HepG2 (cell line): Measurements from ENCODE around the gene NGEF. TPM values are rescaled to one million over a fixed set of nuclear protein-coding genes. Genes with fewer than 3 reads are reported as not detected.

Source experiments
- AGO2 ChIP-seq: fragments of 200-400 bp; formaldehyde crosslinking; optimal IDR thresholded peaks from 2 replicates; pipeline ENCODE3; 2017; ENCODE audit warnings: mild to moderate bottlenecking, low read depth, low read length, moderate library complexity
- HNF4A ChIP-seq: sonication (generic); formaldehyde crosslinking; IDR thresholded peaks from 2 replicates; pipeline ENCODE4 v1.4.0; 2020; ENCODE audit warnings: missing genetic modification reagents
- IRX3 ChIP-seq: sonication (generic); formaldehyde crosslinking; IDR thresholded peaks from 2 replicates; pipeline ENCODE4 v1.8.1; 2023; ENCODE audit warnings: mild to moderate bottlenecking, low read depth, missing genetic modification reagents, borderline replicate concordance
- MAZ ChIP-seq, 2 experiments: sonication (generic) in 1 of 2; formaldehyde crosslinking in 1 of 2; IDR thresholded peaks; 2 replicates each; pipeline versions ENCODE4 v1.5.0 to v1.6.1; 2012 to 2020; ENCODE audit warnings: low read depth in 2 of 2, mild to moderate bottlenecking in 2 of 2, borderline replicate concordance in 1 of 2, improper control_type of control experiment in 1 of 2, low read length in 1 of 2, missing genetic modification reagents in 1 of 2, moderate library complexity in 1 of 2
- MXD4 ChIP-seq: IDR thresholded peaks from 2 replicates; pipeline ENCODE4 v1.6.1; 2016; ENCODE audit warnings: mild to moderate bottlenecking, missing biosample characterization, missing genetic modification reagents
- NFE2L1 ChIP-seq: sonication (generic); formaldehyde crosslinking; IDR thresholded peaks from 2 replicates; pipeline ENCODE4 v1.4.0; 2020; ENCODE audit warnings: missing genetic modification reagents, mild to moderate bottlenecking, borderline replicate concordance
- NFYB ChIP-seq: sonication (generic); formaldehyde crosslinking; IDR thresholded peaks from 2 replicates; pipeline ENCODE4 v1.4.0; 2020; ENCODE audit warnings: missing genetic modification reagents
- RBFOX2 ChIP-seq: fragments of 200-400 bp; formaldehyde crosslinking; IDR thresholded peaks from 2 replicates; pipeline ENCODE4 v1.6.1; 2017; ENCODE audit warnings: low read depth, mild to moderate bottlenecking, low read length
- REST ChIP-seq, 2 experiments: IDR thresholded peaks; 2 replicates each; pipeline ENCODE4 v1.6.1; 2011 to 2012; ENCODE audit warnings: low read length in 2 of 2, borderline replicate concordance in 1 of 2, low read depth in 1 of 2, mild to moderate bottlenecking in 1 of 2, moderate library complexity in 1 of 2
- SCMH1 ChIP-seq: sonication (generic); formaldehyde crosslinking; IDR thresholded peaks from 2 replicates; pipeline ENCODE4 v1.9.0; 2021; ENCODE audit warnings: missing genetic modification reagents, mild to moderate bottlenecking, borderline replicate concordance
- SPEN ChIP-seq: sonication (generic); formaldehyde crosslinking; IDR thresholded peaks from 2 replicates; pipeline ENCODE4 v1.5.1; 2020; ENCODE audit warnings: low read depth, mild to moderate bottlenecking, missing genetic modification reagents
- TBP ChIP-seq: sonication (generic); formaldehyde crosslinking; IDR thresholded peaks from 2 replicates; pipeline ENCODE4 v1.5.0; 2020; ENCODE audit warnings: missing genetic modification reagents
- ZBTB10 ChIP-seq: sonication (generic); formaldehyde crosslinking; IDR thresholded peaks from 2 replicates; pipeline ENCODE4 v1.4.0; 2020; ENCODE audit warnings: missing genetic modification reagents, borderline replicate concordance
- ZBTB7B ChIP-seq: sonication (generic); formaldehyde crosslinking; IDR thresholded peaks from 2 replicates; pipeline ENCODE4 v1.4.0; 2020; ENCODE audit warnings: missing genetic modification reagents
- ZNF326 ChIP-seq: sonication (generic); formaldehyde crosslinking; IDR thresholded peaks from 2 replicates; pipeline ENCODE4 v1.4.0; 2020; ENCODE audit warnings: missing genetic modification reagents, borderline replicate concordance
- ZNF574 ChIP-seq: sonication (generic); formaldehyde crosslinking; IDR thresholded peaks from 2 replicates; pipeline ENCODE4 v1.4.0; 2020; ENCODE audit warnings: missing genetic modification reagents
- polyA plus RNA-seq, 8 experiments: library from polyadenylated mRNA; depleted of rRNA in 3 of 8; stranded (reverse) in 7 of 8; unstranded in 1 of 8; fragments of >200 nt; fragmentation: Illumina TruSeq in 4 of 8; extraction: Trizol in 4 of 8; gene quantifications; 2 replicates each; pipeline versions ENCODE4 v1.2.1 to v1.2.3, GENCODE V29; 2011 to 2016; ENCODE audit warnings: low read depth in 4 of 8, missing spikeins in 1 of 8, mixed read lengths in 1 of 8; ENCODE audit not compliant: insufficient read depth in 1 of 8
- total RNA-seq, 5 experiments: library from RNA; depleted of rRNA; stranded (reverse); fragments of >200 nt; fragmentation: Illumina TruSeq; extraction: Trizol; gene quantifications; 2 replicates each; pipeline ENCODE4 v1.2.3, GENCODE V29; 2016; ENCODE audit warnings: low read depth in 1 of 5

The NGEF gene
- total and polyA plus RNA-seq, 2 of the 13 experiments (the other 11 are each of a cell fraction or from before 2014, with no cell fraction given) = 14.4 to 36.9 TPM

- TF ChIP-seq REST (IDR thresholded peaks at IDR 0.05; ENCODE audit: borderline replicate concordance in 1 of 2, low read depth in 1 of 2, low read length in 2 of 2) (peak in 1 of 2 experiments; percentile 61; a peak in 2 of 4 replicates), ZNF574 (CRISPR knock-in tag) (no peak; the same call in 1 of the 2 replicates), RBFOX2 (peak; percentile 96), TBP (CRISPR knock-in tag) (no peak), SPEN (peak; percentile 98; the same call in 1 of the 2 replicates), ZNF326 (CRISPR knock-in tag) (peak; percentile 31; the same call in 1 of the 2 replicates), ZBTB10 (0 out of 2 replicates have a peak, but pooled peaks have one; percentile 47), MXD4 (CRISPR knock-in tag) (no peak), IRX3 (CRISPR knock-in tag) (peak; percentile 79; the same call in 1 of the 2 replicates), MAZ (IDR thresholded peaks at IDR 0.05; ENCODE audit: borderline replicate concordance, low read depth, low read length) (0 out of 2 replicates have a peak, but pooled peaks have one; percentile 25), MAZ (CRISPR knock-in tag; IDR thresholded peaks at IDR 0.05; ENCODE audit: low read depth) (peak; percentile 53; the same call in 1 of the 2 replicates), HNF4A (peak; percentile 65), NFE2L1 (peak; percentile 28; the same call in 1 of the 2 replicates), AGO2 (peak; percentile 98), SCMH1 (CRISPR knock-in tag) (no peak), NFYB (CRISPR knock-in tag) (no peak), ZBTB7B (peak; percentile 98)
These were observed 141.0 kb downstream of the NGEF start (continued) for GRCh38 chr2:232871835-232872736.
